Panc1 (cell line): ENCODE measurements around the gene MYLIP. TPM values are rescaled to one million over a fixed set of nuclear protein-coding genes. Genes with fewer than 3 reads are reported as not detected.

ENCODE experiments used
- ATAC-seq: fragments of 200-7000 bp; cut with Tn5 transposase; 2 replicates; pipeline ENCODE4 v1.9.1; 2020; ENCODE audit warnings: mild to moderate bottlenecking, moderate library complexity
- BruUV-seq: library from RNA; stranded (reverse); fragments of 400-500 nt; replicated peaks from 2 replicates; lab custom pipeline; 2021; lab: Mats Ljungman, UMichigan
- CTCF ChIA-PET: fragments of 300-600 bp; sonication (Branson Sonifier 250); formaldehyde crosslinking; loops from one replicate; lab custom pipeline; 2022; ENCODE audit warnings: antibody characterized with exemption; lab: Charles Lee
- POLR2A ChIA-PET: fragments of 300-600 bp; sonication (Branson Sonifier 250); formaldehyde crosslinking; loops from one replicate; lab custom pipeline; 2022; ENCODE audit warnings: antibody characterized with exemption; lab: Charles Lee
- DNase-seq: peaks from one replicate; pipeline ENCODE4 v3.0.0-alpha.2; 2010; ENCODE audit warnings: low read depth, low spot score
- H3K27ac ChIP-seq: 2 replicates; pipeline ENCODE4 v1.5.1; 2011; ENCODE audit warnings: mild to moderate bottlenecking, low read length, inconsistent platforms
- H3K27me3 ChIP-seq: fragments of 200-500 bp; sonication (Bioruptor generic); 2 replicates; pipeline ENCODE4 v1.6.0; 2014; ENCODE audit warnings: low read length, inconsistent platforms; ENCODE audit not compliant: control insufficient read depth, insufficient read depth
- H3K36me3 ChIP-seq: fragments of 200-500 bp; sonication (Bioruptor generic); 2 replicates; pipeline ENCODE4 v1.5.1; 2014; ENCODE audit warnings: inconsistent platforms, mild to moderate bottlenecking, low read length, moderate library complexity; ENCODE audit not compliant: control insufficient read depth, insufficient read depth
- H3K4me1 ChIP-seq: 2 replicates; pipeline ENCODE4 v1.5.1; 2011; ENCODE audit warnings: inconsistent platforms, mild to moderate bottlenecking, low read length, moderate library complexity; ENCODE audit not compliant: control insufficient read depth, insufficient read depth
- H3K4me3 ChIP-seq, 2 experiments: 2 replicates each; pipeline ENCODE4 v1.5.1; 2011 to 2012; ENCODE audit warnings: low read depth in 2 of 2, low read length in 2 of 2, mild to moderate bottlenecking in 2 of 2, inconsistent platforms in 1 of 2, moderate library complexity in 1 of 2
- H3K9me3 ChIP-seq: fragments of 200-500 bp; sonication (Bioruptor generic); 2 replicates; pipeline ENCODE4 v1.5.1; 2014; ENCODE audit warnings: low read depth, mild to moderate bottlenecking, inconsistent platforms, low read length, moderate library complexity; ENCODE audit not compliant: control insufficient read depth, insufficient read depth
- CTCF ChIP-seq: fragments of 450-650 bp; IDR thresholded peaks from 2 replicates; pipeline ENCODE4 v1.5.1; 2017; ENCODE audit warnings: mild to moderate bottlenecking
- POLR2AphosphoS5 ChIP-seq: IDR thresholded peaks from 2 replicates; pipeline ENCODE4 v1.6.1; 2012; ENCODE audit warnings: mild to moderate bottlenecking, low read depth, low read length, moderate library complexity
- REST ChIP-seq, 2 experiments: IDR thresholded peaks; 2 replicates each; pipeline ENCODE4 v1.6.1; 2011 to 2012; ENCODE audit warnings: low read depth in 2 of 2, control low read depth in 1 of 2, low read length in 1 of 2, mild to moderate bottlenecking in 1 of 2, moderate library complexity in 1 of 2; ENCODE audit not compliant: insufficient read depth in 1 of 2
- SIN3A ChIP-seq: IDR thresholded peaks from 2 replicates; pipeline ENCODE4 v1.6.1; 2012; ENCODE audit warnings: low read depth, mild to moderate bottlenecking, low read length, moderate library complexity, borderline replicate concordance; ENCODE audit not compliant: insufficient read depth
- TCF7L2 ChIP-seq: IDR thresholded peaks from 2 replicates; pipeline ENCODE4 v1.6.1; 2011; ENCODE audit warnings: mild to moderate bottlenecking, low read depth, low read length, inconsistent platforms
- in situ Hi-C: cut with HindIII; loops from 2 replicates; pipeline ENCODE4 v1.10.0; 2016; ENCODE audit warnings: low sequenced_read_pairs, low pct_unique_long_range_greater_than_20kb
- intact Hi-C: fragments of 100-400 bp; cut with micrococcal nuclease; formaldehyde crosslinking; loops from one replicate; pipeline ENCODE4 v1.10.0; 2022; ENCODE audit not compliant: unreplicated experiment
- total RNA-seq: library from RNA; stranded (reverse); gene quantifications from one replicate; pipeline ENCODE4 v1.2.1, GENCODE V29; 2021; ENCODE audit not compliant: unreplicated experiment

Gene MYLIP
- total RNA-seq, 1 experiment from 2014 or later: 12.7 TPM

- ChIA-PET CTCF (no interaction called here), POLR2A (no interaction called here)
- TF ChIP-seq REST (IDR thresholded peaks at IDR 0.05; ENCODE audit: insufficient read depth in 1 of 2, low read depth in 2 of 2, low read length in 1 of 2): no peak
- TF ChIP-seq TCF7L2: no peak
- TF ChIP-seq POLR2AphosphoS5: no peak
- no peak for TF ChIP-seq CTCF
- TF ChIP-seq SIN3A: no peak
- DNase-seq (no peak), ATAC-seq (no peak)
- Histone ChIP-seq H3K9me3 (no peaks in the 10 kb centered on the region), H3K27me3 (no peaks in the 10 kb centered on the region), H3K27ac (no peak overlapping the region), H3K36me3 (no peaks in the 10 kb centered on the region), H3K4me3 (no peak overlapping the region), H3K4me1 (peaks cover 2% of the 10 kb centered on the region; the same call in 1 of the 2 replicates)
- in situ Hi-C loops: no loop called here
- no TSS peak for BruUV-seq
- intact Hi-C loops: no loop called here
Observed at GRCh38 chr6:16178351-16178750, 49.5 kb downstream of the MYLIP start.

- no peak for ATAC-seq
- no peak overlapping the region for H3K4me3 ChIP-seq
- CTCF ChIA-PET: no interaction called here
Observed at GRCh38 chr6:16179063-16179462, 50.2 kb downstream of the MYLIP start.

More at GRCh38 chr6:16179063-16179462, 50.2 kb downstream of the MYLIP start:
- no peaks in the 10 kb centered on the region for H3K9me3 ChIP-seq
- no peaks in the 10 kb centered on the region for H3K27me3 ChIP-seq
- in situ Hi-C loops (no loop called here), intact Hi-C loops (no loop called here)
- peaks cover 4% of the 10 kb centered on the region; the same call in 1 of the 2 replicates for H3K4me1 ChIP-seq
- no peak for TF ChIP-seq SIN3A
- TF ChIP-seq REST (IDR thresholded peaks at IDR 0.05; ENCODE audit: insufficient read depth in 1 of 2, low read depth in 2 of 2, low read length in 1 of 2): no peak
- BruUV-seq: no TSS peak
- POLR2A ChIA-PET: no interaction called here
- H3K36me3 ChIP-seq: no peaks in the 10 kb centered on the region
- DNase-seq: no peak
- no peak overlapping the region for H3K27ac ChIP-seq
